H1 (cell line): ENCODE data around the gene UPF1. TPM values are rescaled to one million over a fixed set of nuclear protein-coding genes. Genes with fewer than 3 reads are reported as not detected.

Source experiments
- CTCF ChIA-PET: fragments of 300-600 bp; sonication (Branson Sonifier 250); formaldehyde crosslinking; loops from one replicate; lab custom pipeline; 2021; ENCODE audit not compliant: partially characterized antibody; lab: Charles Lee
- POLR2A ChIA-PET: fragments of 300-600 bp; sonication (Branson Sonifier 250); formaldehyde crosslinking; loops from one replicate; lab custom pipeline; 2021; ENCODE audit warnings: inconsistent platforms; ENCODE audit not compliant: partially characterized antibody; lab: Charles Lee
- DNase-seq, 2 experiments: peaks; one replicate each; pipeline versions ENCODE4 v3.0.0 to v3.0.0-alpha.2; 2010 to 2022; ENCODE audit warnings: low spot score in 2 of 2, low read depth in 1 of 2, mixed read lengths in 1 of 2
- FAIRE-seq: peaks from 2 replicates; lab custom pipeline; 2011; peaks lifted over from hg19 to GRCh38; lab: Jason Lieb, UNC
- H2AFZ ChIP-seq: 2 replicates; pipeline ENCODE4 v1.8.1; 2012; ENCODE audit warnings: low read length, inconsistent platforms
- H2AK5ac ChIP-seq: 2 replicates; pipeline ENCODE4 v1.6.1; 2013; ENCODE audit warnings: low read depth, low read length
- H2BK120ac ChIP-seq: replicated peaks from 2 replicates; pipeline ENCODE3; 2013; ENCODE audit warnings: low read depth, low read length, inconsistent platforms
- H2BK12ac ChIP-seq: 2 replicates; pipeline ENCODE4 v1.6.1; 2013; ENCODE audit warnings: low read depth, low read length
- H2BK15ac ChIP-seq: 2 replicates; pipeline ENCODE4 v1.6.1; 2013; ENCODE audit warnings: low read length
- H2BK20ac ChIP-seq: 2 replicates; pipeline ENCODE4 v1.6.1; 2013; ENCODE audit warnings: low read length
- H2BK5ac ChIP-seq: 2 replicates; pipeline ENCODE4 v1.6.1; 2013; ENCODE audit warnings: low read depth, low read length
- H3K14ac ChIP-seq: 2 replicates; pipeline ENCODE4 v1.6.1; 2013; ENCODE audit warnings: inconsistent platforms; ENCODE audit not compliant: insufficient read length
- H3K18ac ChIP-seq: 2 replicates; pipeline ENCODE4 v1.6.1; 2013; ENCODE audit warnings: low read length; ENCODE audit errors: extremely low read depth
- H3K23ac ChIP-seq: 2 replicates; pipeline ENCODE4 v1.6.1; 2013; ENCODE audit warnings: inconsistent platforms; ENCODE audit not compliant: insufficient read length
- H3K23me2 ChIP-seq: 2 replicates; pipeline ENCODE4 v1.6.1; 2013; ENCODE audit warnings: low read depth, low read length
- H3K27ac ChIP-seq: 2 replicates; pipeline ENCODE4 v1.6.1; 2011; ENCODE audit warnings: low read depth, low read length, inconsistent platforms
- H3K27me3 ChIP-seq, 4 experiments: replicated peaks in 1 of 4; 1 replicate in 1 of 4; 2 replicates in 3 of 4; pipeline versions ENCODE4 v1.6.1 to v1.8.1; 2011 to 2013; ENCODE audit warnings: low read length in 3 of 4, mild to moderate bottlenecking in 3 of 4, inconsistent platforms in 2 of 4, mixed read lengths in 2 of 4, moderate library complexity in 1 of 4; ENCODE audit not compliant: control insufficient read depth in 3 of 4, insufficient read depth in 3 of 4; ENCODE audit errors: extremely low read depth in 1 of 4
- H3K36me3 ChIP-seq, 4 experiments: 2 replicates each; pipeline versions ENCODE4 v1.6.1 to v1.8.1; 2011 to 2013; ENCODE audit warnings: mild to moderate bottlenecking in 4 of 4, low read length in 3 of 4, moderate library complexity in 2 of 4, control low read depth in 1 of 4, inconsistent platforms in 1 of 4; ENCODE audit not compliant: insufficient read depth in 4 of 4, control insufficient read depth in 2 of 4
- H3K4ac ChIP-seq: replicated peaks from 2 replicates; pipeline ENCODE3; 2013; ENCODE audit warnings: low read length, low read depth, mixed read lengths, inconsistent platforms; ENCODE audit not compliant: insufficient read length
- H3K4me1 ChIP-seq, 4 experiments: replicated peaks in 1 of 4; 1 replicate in 1 of 4; 2 replicates in 3 of 4; pipeline versions ENCODE4 v1.6.1 to v1.8.1; 2011 to 2013; ENCODE audit warnings: low read length in 3 of 4, inconsistent platforms in 2 of 4, mixed read lengths in 1 of 4; ENCODE audit not compliant: insufficient read depth in 4 of 4, control insufficient read depth in 3 of 4
- H3K4me2 ChIP-seq, 2 experiments: 2 replicates each; pipeline versions ENCODE4 v1.6.1 to v1.8.1; 2011 to 2013; ENCODE audit warnings: low read depth in 2 of 2, low read length in 2 of 2, control low read depth in 1 of 2, inconsistent platforms in 1 of 2, mild to moderate bottlenecking in 1 of 2; ENCODE audit not compliant: insufficient read depth in 1 of 2
- H3K4me3 ChIP-seq, 4 experiments: fragments of 200-600, 300-600 bp in 1 of 4; sonication (generic), shearing (Covaris generic), sonication (Bioruptor Twin) in 1 of 4; 2 replicates each; pipeline versions ENCODE4 v1.5.1 to v1.8.1; 2011 to 2016; ENCODE audit warnings: low read length in 4 of 4, low read depth in 3 of 4, control low read depth in 2 of 4, inconsistent platforms in 2 of 4, mild to moderate bottlenecking in 2 of 4, mixed read lengths in 1 of 4, moderate library complexity in 1 of 4; ENCODE audit not compliant: insufficient read depth in 2 of 4; ENCODE audit errors: extremely low read depth in 1 of 4
- H3K56ac ChIP-seq: replicated peaks from 2 replicates; pipeline ENCODE3; 2013; ENCODE audit warnings: low read depth, mild to moderate bottlenecking, mixed read lengths, low read length, inconsistent platforms; ENCODE audit not compliant: insufficient read length
- H3K79me1 ChIP-seq: 2 replicates; pipeline ENCODE4 v1.6.1; 2013; ENCODE audit warnings: low read depth, low read length, control low read depth
- H3K79me2 ChIP-seq, 2 experiments: 2 replicates each; pipeline versions ENCODE4 v1.6.1 to v1.8.1; 2012 to 2013; ENCODE audit warnings: low read length in 2 of 2, mild to moderate bottlenecking in 2 of 2, inconsistent platforms in 1 of 2; ENCODE audit not compliant: insufficient read depth in 2 of 2, control insufficient read depth in 1 of 2
- H3K9ac ChIP-seq, 4 experiments: replicated peaks in 1 of 4; 1 replicate in 1 of 4; 2 replicates in 3 of 4; pipeline versions ENCODE4 v1.6.1 to v1.8.1; 2011 to 2013; ENCODE audit warnings: low read depth in 3 of 4, low read length in 3 of 4, control low read depth in 2 of 4, mild to moderate bottlenecking in 2 of 4, moderate library complexity in 2 of 4, inconsistent platforms in 1 of 4; ENCODE audit errors: extremely low read depth in 1 of 4
- H3K9me3 ChIP-seq, 2 experiments: 2 replicates each; pipeline versions ENCODE4 v1.6.1 to v1.8.1; 2012 to 2013; ENCODE audit warnings: mild to moderate bottlenecking in 2 of 2, moderate library complexity in 2 of 2, control low read depth in 1 of 2, inconsistent platforms in 1 of 2, low read depth in 1 of 2, low read length in 1 of 2, mixed read lengths in 1 of 2; ENCODE audit not compliant: insufficient read depth in 2 of 2
- H4K20me1 ChIP-seq, 2 experiments: replicated peaks in 1 of 2; 2 replicates each; pipeline versions ENCODE3 to v1.8.1; 2011 to 2013; ENCODE audit warnings: inconsistent platforms in 2 of 2, low read length in 2 of 2, mild to moderate bottlenecking in 1 of 2; ENCODE audit not compliant: insufficient read depth in 2 of 2, control insufficient read depth in 1 of 2
- H4K5ac ChIP-seq: 2 replicates; pipeline ENCODE4 v1.6.1; 2013; ENCODE audit warnings: low read length, low read depth, mixed read lengths, inconsistent platforms; ENCODE audit not compliant: insufficient read length
- H4K8ac ChIP-seq: 2 replicates; pipeline ENCODE4 v1.8.0; 2013; ENCODE audit warnings: mild to moderate bottlenecking, moderate library complexity, low read length, inconsistent platforms; ENCODE audit not compliant: insufficient read depth; ENCODE audit errors: extremely low read depth
- H4K91ac ChIP-seq: replicated peaks from 2 replicates; pipeline ENCODE3; 2013; ENCODE audit warnings: low read length, mixed read lengths, inconsistent platforms; ENCODE audit not compliant: insufficient read length
- ATF3 ChIP-seq: IDR thresholded peaks from 2 replicates; pipeline ENCODE4 v1.6.1; 2011; ENCODE audit warnings: low read depth, mild to moderate bottlenecking, low read length; ENCODE audit not compliant: insufficient read depth
- BRCA1 ChIP-seq: IDR thresholded peaks from 2 replicates; pipeline ENCODE4 v1.6.1; 2012; ENCODE audit warnings: low read depth, low read length, improper control_type of control experiment
- CHD2 ChIP-seq: IDR thresholded peaks from 2 replicates; pipeline ENCODE4 v1.6.1; 2012; ENCODE audit warnings: low read length, improper control_type of control experiment
- JUN ChIP-seq: IDR thresholded peaks from 2 replicates; pipeline ENCODE4 v1.6.1; 2011; ENCODE audit warnings: low read depth, mild to moderate bottlenecking, improper control_type of control experiment, low read length
- RAD21 ChIP-seq, 2 experiments: IDR thresholded peaks in 1 of 2; conservative IDR thresholded peaks in 1 of 2; 2 replicates each; pipeline ENCODE4 v1.6.1; 2011; ENCODE audit warnings: low read depth in 2 of 2, low read length in 2 of 2, improper control_type of control experiment in 1 of 2, inconsistent platforms in 1 of 2, mild to moderate bottlenecking in 1 of 2, moderate library complexity in 1 of 2
- RNF2 ChIP-seq: fragments of 200-900, 300-1000 bp; sonication (generic); IDR thresholded peaks from 2 replicates; pipeline ENCODE4 v1.7.1; 2016; ENCODE audit warnings: borderline replicate concordance, low read depth, mild to moderate bottlenecking, antibody characterized with exemption, low read length; ENCODE audit not compliant: poor library complexity, severe bottlenecking; ENCODE audit errors: missing control alignments
- SP2 ChIP-seq: IDR thresholded peaks from 2 replicates; pipeline ENCODE4 v1.6.1; 2012; ENCODE audit warnings: mild to moderate bottlenecking, low read length, inconsistent platforms
- SUZ12 ChIP-seq: fragments of 200-600 bp; sonication (generic); IDR thresholded peaks from 2 replicates; pipeline ENCODE4 v1.6.1; 2012; ENCODE audit warnings: mild to moderate bottlenecking, inconsistent platforms, low read length, moderate library complexity, mixed read lengths
- TAF1 ChIP-seq: IDR thresholded peaks from 2 replicates; pipeline ENCODE4 v1.6.1; 2011; ENCODE audit warnings: mild to moderate bottlenecking, low read depth, low read length
- TAF7 ChIP-seq: optimal IDR thresholded peaks from 2 replicates; pipeline ENCODE3; 2011; ENCODE audit warnings: low read depth, mild to moderate bottlenecking, inconsistent platforms, low read length, moderate library complexity, borderline replicate concordance
- polyA plus RNA-seq, 7 experiments: library from polyadenylated mRNA; depleted of rRNA in 3 of 7; stranded (reverse) in 5 of 7; unstranded in 2 of 7; fragments of >200 nt in 5 of 7; fragments of 200-250 nt in 2 of 7; gene quantifications; 1 replicate in 5 of 7; 2 replicates in 1 of 7; 4 replicates in 1 of 7; pipeline versions ENCODE4 v1.2.1 to v1.2.3, GENCODE V29; 2011 to 2013; ENCODE audit warnings: missing spikeins in 2 of 7, mixed read lengths in 2 of 7
- total RNA-seq: library from RNA; stranded (reverse); fragmentation: NEBNext Ultra II Directional; extraction: Animal tissue kit (Norgen Biotek cat#: 25700); gene quantifications from 2 replicates; pipeline ENCODE4 v1.2.1, GENCODE V29; 2021
- TF ChIP-seq, protein P1 (sequence below): IDR thresholded peaks from 2 replicates; pipeline ENCODE4 v1.6.1; 2012; ENCODE audit warnings: low read length, inconsistent platforms

The UPF1 gene
- total and polyA plus RNA-seq, 2 of the 8 experiments (the other 6 are each of a cell fraction or from before 2014, with no cell fraction given), result 46.4 to 62.0 TPM

DNA sequence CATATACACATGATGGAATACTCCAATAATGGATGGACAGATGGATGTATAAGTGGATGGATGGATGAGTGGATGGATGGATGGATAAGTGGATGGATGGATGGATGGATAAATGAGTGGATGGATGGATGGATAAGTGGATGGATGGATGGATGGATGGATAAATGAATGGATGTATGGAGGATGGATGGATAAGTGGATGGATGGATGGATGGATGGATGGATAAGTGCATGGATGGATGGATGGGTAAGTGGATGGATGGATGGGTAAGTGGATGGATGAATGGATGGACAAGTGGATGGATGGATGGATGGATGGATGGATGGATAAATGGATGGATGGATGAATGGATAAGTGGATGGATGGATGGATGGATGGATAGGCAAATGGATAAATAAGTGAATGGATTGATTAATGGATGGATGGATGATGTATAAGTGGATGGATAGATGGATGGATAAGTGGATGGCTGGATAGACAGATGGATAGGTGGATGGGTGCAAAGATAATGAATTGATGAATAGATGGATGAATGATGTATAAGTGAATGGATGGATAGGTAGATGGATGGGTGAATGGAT, 32.3 kb upstream of the UPF1 start:
- Histone ChIP-seq H3K23ac (no peak overlapping the region), H3K18ac (no peak overlapping the region), H3K79me1 (no peaks in the 10 kb centered on the region), H2BK20ac (no peak overlapping the region), H4K8ac (no peak overlapping the region), H3K9me3 (no peaks in the 10 kb centered on the region), H2BK120ac (no peak overlapping the region), H2AK5ac (no peak overlapping the region), H3K9ac (no peak overlapping the region), H3K56ac (peak overlapping the region; percentile 94), H4K5ac (no peak overlapping the region), H3K4me2 (no peak overlapping the region), H3K27me3 (peaks cover 0 to 44% (median 31%) of the 10 kb centered on the region in 4 experiments; a peak in 6 of 7 replicates), H2BK5ac (no peak overlapping the region), H2BK15ac (no peak overlapping the region), H2BK12ac (no peak overlapping the region), H4K91ac (no peak overlapping the region), H2AFZ (no peak overlapping the region), H3K14ac (no peak overlapping the region), H3K23me2 (peaks cover 11% of the 10 kb centered on the region; the same call in 1 of the 2 replicates), H3K4me3 (no peak overlapping the region), H3K79me2 (no peaks in the 10 kb centered on the region), H3K27ac (no peak overlapping the region), H4K20me1 (peaks cover 0 to 11% of the 10 kb centered on the region in 2 experiments), H3K4ac (no peak overlapping the region), H3K4me1 (peaks cover 0 to 2% (median 0%) of the 10 kb centered on the region in 4 experiments; a peak in 2 of 7 replicates), H3K36me3 (no peaks in the 10 kb centered on the region)
- ChIA-PET POLR2A (interaction anchor here (0.8 to 1.6 kb wide), 4 partner anchors 9 to 349 kb away, joined by 3 to 4 read pairs (median 3); partner anchors contain the start of gene UPF1), CTCF (interaction anchor here (0.7 to 2.1 kb wide), 2 partner anchors 9 to 93 kb away, joined by 3 to 6 read pairs; no protein-coding TSS in a partner anchor)
- DNase-seq, result no peak
- no peak for FAIRE-seq
- no peak for TF ChIP-seq JUN
- TF ChIP-seq, protein P1, sequence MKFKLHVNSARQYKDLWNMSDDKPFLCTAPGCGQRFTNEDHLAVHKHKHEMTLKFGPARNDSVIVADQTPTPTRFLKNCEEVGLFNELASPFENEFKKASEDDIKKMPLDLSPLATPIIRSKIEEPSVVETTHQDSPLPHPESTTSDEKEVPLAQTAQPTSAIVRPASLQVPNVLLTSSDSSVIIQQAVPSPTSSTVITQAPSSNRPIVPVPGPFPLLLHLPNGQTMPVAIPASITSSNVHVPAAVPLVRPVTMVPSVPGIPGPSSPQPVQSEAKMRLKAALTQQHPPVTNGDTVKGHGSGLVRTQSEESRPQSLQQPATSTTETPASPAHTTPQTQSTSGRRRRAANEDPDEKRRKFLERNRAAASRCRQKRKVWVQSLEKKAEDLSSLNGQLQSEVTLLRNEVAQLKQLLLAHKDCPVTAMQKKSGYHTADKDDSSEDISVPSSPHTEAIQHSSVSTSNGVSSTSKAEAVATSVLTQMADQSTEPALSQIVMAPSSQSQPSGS, result no peak
- no peak for TF ChIP-seq ATF3
- no peak for TF ChIP-seq TAF7
- no peak for TF ChIP-seq CHD2
- no peak for TF ChIP-seq RNF2
- TF ChIP-seq SUZ12, result no peak
- TF ChIP-seq SP2, result no peak
- TF ChIP-seq TAF1, result no peak
- no peak for TF ChIP-seq RAD21 (IDR thresholded peaks at IDR 0.05 in 1 of 2, conservative IDR thresholded peaks at IDR 0.05 in 1 of 2; ENCODE audit: low read depth in 2 of 2, low read length in 2 of 2)
- TF ChIP-seq BRCA1, result no peak
